GM12801 (cell line): Measurements from ENCODE around the gene PARD3B.

Source experiments
- CTCF ChIP-seq: IDR thresholded peaks from one replicate; pipeline ENCODE4 v1.5.1; 2011; ENCODE audit warnings: control low read depth; ENCODE audit not compliant: insufficient read length; ENCODE audit errors: extremely low read depth

Gene PARD3B

DNA sequence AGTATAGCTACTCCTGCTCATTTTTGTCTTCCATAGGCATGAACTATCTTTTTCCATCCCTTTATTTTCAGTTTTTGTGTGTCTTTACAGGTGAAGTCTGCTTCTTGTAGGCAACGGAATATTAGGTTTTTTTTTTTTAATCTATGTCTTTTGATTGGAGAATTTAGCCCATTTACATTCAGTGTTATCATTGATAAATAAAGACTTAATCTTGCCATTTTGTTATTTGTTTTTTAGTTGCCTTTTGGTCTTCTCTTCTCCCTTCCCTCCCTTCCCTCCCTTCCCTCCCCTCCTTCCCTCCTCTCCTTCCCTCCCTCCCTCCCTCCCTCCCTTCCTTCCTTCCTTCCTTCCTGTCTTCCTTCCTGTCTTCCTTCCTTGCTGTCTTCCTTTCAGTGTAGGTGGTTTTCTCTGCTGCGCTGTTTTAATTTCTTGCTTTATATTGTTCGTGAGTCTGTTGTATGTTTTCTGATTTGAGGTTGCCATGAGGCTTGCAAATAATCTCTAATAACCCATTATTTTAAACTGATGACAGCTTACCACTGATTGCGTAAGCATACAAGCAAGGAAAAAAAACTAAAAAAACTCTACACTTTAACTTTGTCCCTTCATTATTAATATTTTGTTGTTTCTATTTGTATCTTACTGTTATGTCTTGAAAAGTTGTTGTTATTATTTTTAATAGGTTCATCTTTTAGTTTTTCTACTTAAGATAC lies 353.8 kb downstream of the PARD3B start:
- no peak for TF ChIP-seq CTCF

GRCh38 chr2:204899983-204900382 lies 354.7 kb downstream of the PARD3B start:
- TF ChIP-seq CTCF = no peak

GRCh38 chr2:204900487-204900886 lies 355.2 kb downstream of the PARD3B start:
- TF ChIP-seq CTCF = no peak

DNA sequence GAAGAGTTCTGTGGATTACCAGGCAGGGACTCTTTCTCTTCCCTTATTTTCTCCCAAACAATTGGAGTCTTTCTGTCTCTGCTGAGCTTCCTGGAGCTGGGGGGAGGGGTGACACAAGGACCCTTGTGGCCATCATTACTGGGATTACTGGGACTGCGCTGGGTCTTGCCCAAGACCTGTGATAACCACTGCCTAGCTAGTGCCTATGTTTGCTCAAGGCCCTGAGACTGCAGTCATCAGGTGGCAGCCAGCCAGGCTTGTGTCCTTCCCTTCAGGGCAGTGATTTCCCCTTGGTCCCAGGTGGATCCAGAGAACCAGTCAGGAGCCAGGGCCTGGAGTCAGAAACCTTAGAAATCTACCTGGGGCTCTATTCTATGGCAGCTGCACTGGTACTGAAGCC lies 355.6 kb downstream of the PARD3B start:
- TF ChIP-seq CTCF = no peak

GRCh38 chr2:204901591-204901990 lies 356.3 kb downstream of the PARD3B start:
- no peak for TF ChIP-seq CTCF

DNA sequence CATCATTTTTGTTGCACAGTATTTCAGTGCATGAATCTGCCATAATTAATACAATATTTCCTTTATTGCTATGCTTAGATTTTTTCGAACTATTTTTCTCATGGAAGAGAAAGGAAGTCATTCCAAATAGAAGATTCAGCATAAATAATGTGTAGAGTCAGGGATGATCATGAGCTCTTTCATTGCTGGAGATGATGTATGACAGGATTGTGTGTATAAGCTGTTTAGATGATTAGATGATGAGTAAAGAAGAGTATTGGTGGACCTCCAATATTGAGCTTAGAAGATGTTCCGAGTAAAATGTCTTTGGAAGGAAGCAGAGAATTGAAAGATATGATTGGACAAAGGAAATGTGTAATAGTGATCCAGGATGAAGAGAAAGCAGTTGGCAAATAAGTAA lies 364.5 kb downstream of the PARD3B start:
- TF ChIP-seq CTCF = no peak

DNA sequence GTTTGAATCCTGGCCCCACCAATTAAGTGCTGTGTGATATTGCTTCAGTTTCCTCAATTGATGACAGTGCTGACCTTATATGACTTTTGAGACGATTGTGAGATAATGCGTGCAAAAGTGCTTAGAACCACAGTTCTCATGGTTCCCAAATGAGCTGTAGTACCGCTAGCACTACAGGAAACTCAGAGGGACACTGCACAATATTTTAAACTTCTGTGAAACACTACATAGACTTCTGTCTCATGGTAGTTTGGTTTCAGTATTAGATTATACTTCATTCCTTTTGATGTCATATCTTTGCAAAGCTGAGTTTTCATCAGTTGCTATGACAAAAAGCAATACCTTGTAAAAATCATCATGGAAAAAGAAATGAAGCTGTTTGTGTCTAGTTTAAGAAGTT lies 368.0 kb downstream of the PARD3B start:
- no peak for TF ChIP-seq CTCF
